HFFc6 (cell line): ENCODE results near the gene SLCO2A1. TPM values are rescaled to one million over a fixed set of nuclear protein-coding genes. Genes with fewer than 3 reads are reported as not detected.

ENCODE experiments used
- DNase-seq: peaks from one replicate; pipeline ENCODE4 v3.0.0-alpha.2; 2018
- H3K27ac Mint-ChIP-seq: 2 replicates; pipeline ENCODE4 v1.8.0; 2020; ENCODE audit warnings: mild to moderate bottlenecking, mixed read lengths
- H3K27me3 Mint-ChIP-seq: 2 replicates; pipeline ENCODE4 v1.8.0; 2021; ENCODE audit warnings: mild to moderate bottlenecking, moderate library complexity, mixed read lengths; ENCODE audit not compliant: insufficient read depth
- H3K36me3 Mint-ChIP-seq: 2 replicates; pipeline ENCODE4 v1.8.0; 2021; ENCODE audit warnings: low read depth, mixed read lengths
- H3K4me1 Mint-ChIP-seq: 2 replicates; pipeline ENCODE4 v1.8.0; 2020; ENCODE audit warnings: low read depth, mixed read lengths
- H3K4me3 Mint-ChIP-seq: 2 replicates; pipeline ENCODE4 v1.8.0; 2020; ENCODE audit warnings: mild to moderate bottlenecking, moderate library complexity, mixed read lengths
- H3K9me3 Mint-ChIP-seq: 2 replicates; pipeline ENCODE4 v1.8.0; 2020; ENCODE audit warnings: mild to moderate bottlenecking, mixed read lengths
- CTCF ChIP-seq: fragments of 200-600 bp; sonication (generic); IDR thresholded peaks from 2 replicates; pipeline ENCODE4 v1.5.0; 2021; ENCODE audit warnings: antibody characterized with exemption, mild to moderate bottlenecking
- total RNA-seq, 6 experiments: library from RNA; stranded (reverse); fragmentation: NEBNext Ultra II Directional; extraction: Animal tissue kit (Norgen Biotek cat#: 25700); gene quantifications; 2 replicates in 1 of 6; 3 replicates in 5 of 6; pipeline ENCODE4 v1.2.3, GENCODE V29; 2021

The SLCO2A1 gene
- total RNA-seq, 6 experiments from 2014 or later, result 0.13 to 0.17 TPM; not detected in 4

GRCh38 chr3:133927540-133928066, 102.1 kb downstream of the SLCO2A1 start:
- peak overlapping the region; percentile 76 for H3K4me3 Mint-ChIP-seq
- TF ChIP-seq CTCF, result peak; percentile 86
- H3K9me3 Mint-ChIP-seq, result no peaks in the 10 kb centered on the region
- H3K27me3 Mint-ChIP-seq, result peaks cover 7% of the 10 kb centered on the region
- H3K36me3 Mint-ChIP-seq, result no peaks in the 10 kb centered on the region
- peaks cover 18% of the 10 kb centered on the region for H3K4me1 Mint-ChIP-seq
- H3K27ac Mint-ChIP-seq, result no peak overlapping the region
- no peak for DNase-seq

GRCh38 chr3:133926736-133927539, 102.8 kb downstream of the SLCO2A1 start:
- DNase-seq, result no peak
- no peak for TF ChIP-seq CTCF
- H3K4me1 Mint-ChIP-seq, result peaks cover 18% of the 10 kb centered on the region
- H3K9me3 Mint-ChIP-seq, result no peaks in the 10 kb centered on the region
- H3K27me3 Mint-ChIP-seq, result peaks cover 8% of the 10 kb centered on the region
- no peak overlapping the region for H3K27ac Mint-ChIP-seq
- peak overlapping the region; percentile 70 for H3K4me3 Mint-ChIP-seq
- H3K36me3 Mint-ChIP-seq, result no peaks in the 10 kb centered on the region

DNA sequence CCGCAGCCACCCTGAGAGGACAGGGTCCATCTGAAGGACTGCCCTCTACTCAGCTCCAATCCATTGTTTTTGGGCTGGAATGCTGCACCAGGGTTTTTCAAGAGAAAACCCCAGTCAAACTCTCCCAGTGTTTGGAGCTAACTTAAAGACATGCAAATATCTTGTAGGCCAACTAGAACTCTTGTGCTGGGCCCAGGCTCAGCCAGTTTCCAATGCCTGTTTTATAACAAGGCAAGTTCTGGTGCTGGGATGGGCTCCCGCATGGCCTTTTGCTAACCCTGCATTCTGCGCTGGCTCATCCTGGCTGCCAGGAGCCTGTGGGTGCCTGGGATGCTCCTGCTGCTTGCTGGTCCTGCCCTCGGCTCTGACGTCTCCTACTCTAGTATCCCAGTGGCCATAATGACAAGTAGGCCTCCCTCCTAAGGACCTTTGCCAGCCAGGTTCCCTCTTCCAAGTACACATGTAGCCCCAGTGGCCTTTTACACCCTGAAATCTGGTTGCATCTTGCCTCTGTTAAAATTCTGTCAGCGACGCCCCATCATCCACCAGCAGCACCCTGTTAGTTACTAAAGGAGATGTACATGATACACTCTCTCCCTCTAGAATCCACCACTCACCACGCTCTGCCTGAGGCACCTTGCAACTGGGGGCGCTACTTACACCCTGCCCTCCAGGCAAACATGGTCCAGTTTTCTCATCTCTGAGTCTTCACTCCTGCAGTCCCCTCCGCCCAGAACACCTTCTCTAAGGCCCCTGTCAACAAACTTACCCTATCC, 103.6 kb downstream of the SLCO2A1 start:
- Mint-ChIP-seq H3K4me1 (peaks cover 18% of the 10 kb centered on the region), H3K27ac (no peak overlapping the region), H3K36me3 (no peaks in the 10 kb centered on the region), H3K27me3 (peaks cover 10% of the 10 kb centered on the region), H3K4me3 (no peak overlapping the region), H3K9me3 (no peaks in the 10 kb centered on the region)
- no peak for TF ChIP-seq CTCF
- no peak for DNase-seq

DNA sequence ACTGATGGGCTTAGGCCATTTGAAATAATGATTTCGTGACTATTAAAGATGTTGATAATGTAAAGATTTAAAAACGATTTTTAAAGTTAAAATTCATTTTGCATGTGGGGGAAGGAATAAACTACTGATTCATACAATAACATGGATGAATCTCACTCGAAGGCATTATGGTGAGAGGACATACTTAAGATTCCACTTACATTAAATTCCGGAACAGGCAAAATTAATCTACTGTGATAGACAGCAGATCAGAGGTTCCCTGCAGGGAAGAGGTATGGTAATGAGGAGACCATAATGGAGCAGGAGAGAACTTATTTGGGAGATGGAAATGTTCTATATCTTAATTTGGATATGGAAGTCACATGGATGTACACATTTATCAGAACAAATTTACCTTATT, 105.7 kb downstream of the SLCO2A1 start:
- peaks cover 9% of the 10 kb centered on the region for H3K27me3 Mint-ChIP-seq
- TF ChIP-seq CTCF, result no peak
- DNase-seq, result no peak
- no peak overlapping the region for H3K4me3 Mint-ChIP-seq
- no peaks in the 10 kb centered on the region for H3K36me3 Mint-ChIP-seq
- no peaks in the 10 kb centered on the region for H3K9me3 Mint-ChIP-seq
- no peak overlapping the region for H3K27ac Mint-ChIP-seq
- H3K4me1 Mint-ChIP-seq, result peaks cover 16% of the 10 kb centered on the region

DNA sequence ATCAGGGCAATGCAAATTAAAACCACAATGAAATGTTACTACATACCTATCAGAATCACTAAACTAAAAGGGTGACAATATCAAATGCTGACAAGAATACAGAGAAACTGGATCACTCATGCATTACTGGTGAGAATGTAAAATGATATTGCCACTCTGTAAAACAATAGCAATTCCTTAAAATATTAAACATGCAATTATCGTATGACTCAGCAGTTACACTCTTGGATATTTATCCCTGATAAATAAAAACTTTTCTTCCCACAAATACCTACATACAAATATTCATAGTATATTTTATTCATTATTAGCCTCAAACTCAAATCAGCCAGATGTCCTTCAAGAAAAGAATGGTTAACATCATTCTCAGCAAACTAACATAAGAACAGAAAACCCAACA, 108.1 kb downstream of the SLCO2A1 start:
- H3K4me1 Mint-ChIP-seq, result peaks cover 7% of the 10 kb centered on the region
- no peak overlapping the region for H3K27ac Mint-ChIP-seq
- no peaks in the 10 kb centered on the region for H3K36me3 Mint-ChIP-seq
- DNase-seq, result no peak
- H3K4me3 Mint-ChIP-seq, result no peak overlapping the region
- no peaks in the 10 kb centered on the region for H3K9me3 Mint-ChIP-seq
- TF ChIP-seq CTCF, result no peak
- H3K27me3 Mint-ChIP-seq, result peaks cover 4% of the 10 kb centered on the region
